NCI-H2171 (cell line): Measurements from ENCODE around the gene ATG9A.

ENCODE experiments used
- DNase-seq: peaks from one replicate; lab custom pipeline; 2025; lab: John Stamatoyannopoulos, UW

The ATG9A gene

GRCh38 chr2:219175928-219176817, 53.3 kb downstream of the ATG9A start:
- peak; percentile 46 for DNase-seq

DNA sequence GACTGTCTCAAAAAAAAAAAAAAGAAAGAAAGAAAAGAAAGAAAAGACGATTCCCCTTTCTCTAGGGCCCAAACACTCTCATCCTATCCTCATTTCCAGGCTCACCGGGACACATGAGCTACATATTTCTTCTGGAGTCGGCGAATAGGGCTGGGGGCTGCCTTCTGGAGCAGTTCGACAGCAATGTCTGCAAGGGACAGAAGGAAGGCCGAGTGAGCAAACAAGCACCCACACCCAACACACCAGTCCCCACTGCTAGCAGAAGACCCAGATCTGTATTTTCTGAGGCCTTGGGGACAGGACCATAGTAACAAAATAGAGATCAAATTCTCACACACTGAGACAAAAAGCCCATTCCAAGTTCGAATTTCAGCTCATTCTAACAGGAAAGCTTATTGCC, 54.0 kb downstream of the ATG9A start:
- DNase-seq = no peak

- DNase-seq = no peak
Measured at GRCh38 chr2:219174801-219175200, 54.6 kb downstream of the ATG9A start.

DNA sequence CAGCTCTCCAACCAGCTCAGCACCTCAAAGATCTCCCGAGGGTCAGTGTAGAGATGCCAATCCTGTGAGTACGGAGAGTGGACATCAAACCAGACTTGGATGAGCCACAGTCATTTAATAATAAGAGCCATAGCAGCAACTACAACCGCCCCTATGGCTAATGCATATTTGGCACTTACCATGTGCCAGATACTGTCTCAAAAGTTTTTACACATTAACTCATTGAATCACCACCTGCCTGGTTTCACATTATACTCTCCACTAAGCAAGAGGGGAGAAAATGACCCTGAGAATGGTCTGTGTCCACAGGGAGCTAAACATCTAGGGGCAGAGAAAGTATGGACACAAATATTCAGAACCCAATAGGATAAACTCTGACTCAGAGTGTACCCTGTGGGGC, 55.3 kb downstream of the ATG9A start:
- no peak for DNase-seq

- no peak for DNase-seq
Measured at GRCh38 chr2:219173176-219173575, 56.3 kb downstream of the ATG9A start.

- no peak for DNase-seq
Measured at GRCh38 chr2:219172231-219173154, 56.9 kb downstream of the ATG9A start.

DNA sequence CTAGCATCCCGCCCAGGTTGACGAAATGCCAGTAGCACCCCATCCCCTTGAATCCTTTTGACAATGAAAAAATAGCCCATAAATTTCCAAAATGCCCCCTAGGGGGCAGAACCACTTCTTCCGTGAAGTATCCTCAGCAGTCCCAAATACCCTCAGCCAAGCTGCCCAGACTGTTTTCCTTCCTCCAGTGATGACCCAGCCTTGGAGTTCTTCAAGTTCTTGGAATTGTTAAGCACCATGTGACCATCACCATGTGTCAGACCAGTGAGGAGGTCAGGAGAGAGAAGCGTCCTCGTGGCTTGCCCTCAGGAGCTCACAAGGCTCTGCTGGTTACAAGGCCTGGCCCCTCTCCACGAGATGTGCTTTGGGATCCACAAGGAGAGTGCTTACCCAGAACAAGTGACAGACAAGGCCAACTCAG, 58.2 kb downstream of the ATG9A start:
- DNase-seq = peak; percentile 2

DNA sequence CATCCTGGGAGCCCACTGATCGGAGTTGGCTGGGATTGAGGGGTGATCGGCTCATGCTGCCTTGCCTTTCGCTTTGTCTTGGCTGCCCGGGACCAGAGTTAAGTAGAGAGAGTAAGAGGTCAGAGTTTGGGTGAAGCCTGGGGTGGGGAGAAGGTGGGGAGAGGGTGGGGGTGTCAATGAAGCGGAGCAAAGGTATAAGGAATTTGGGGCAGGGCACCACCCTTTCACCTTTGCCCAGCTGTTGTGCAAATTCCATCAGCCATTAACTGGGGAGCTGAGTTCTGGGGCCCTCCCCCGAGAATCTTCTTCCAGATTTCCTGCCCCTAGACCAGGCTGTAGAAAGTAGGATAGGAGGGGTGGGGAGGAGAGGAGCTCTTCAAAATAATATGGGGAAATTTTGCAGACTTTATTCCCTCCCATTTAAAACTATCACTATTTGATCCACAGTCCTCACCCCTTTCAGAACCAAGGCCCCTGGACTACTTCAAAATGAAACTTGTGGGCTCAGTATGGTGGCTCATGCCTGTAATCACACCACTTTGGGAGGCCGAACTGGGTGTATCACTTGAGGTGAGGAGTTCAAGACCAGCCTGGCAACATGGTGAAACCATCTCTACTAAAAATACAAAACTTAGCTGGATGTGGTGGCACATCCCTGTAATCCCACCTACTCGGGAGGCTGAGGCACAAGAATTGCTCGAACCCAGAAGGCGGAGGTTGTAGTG, 59.3 kb downstream of the ATG9A start, which contains the start of gene SLC23A3:
Gene SLC23A3 (minus strand): TSS at position 100 of the 725 bp plus-strand sequence. CDS start 45 bp downstream, at position 55.
- no peak for DNase-seq
